Measurements from ENCODE around the gene DEPDC5. TPM values are rescaled to one million over a fixed set of nuclear protein-coding genes. Genes with fewer than 3 reads are reported as not detected.

DEPDC5 gene
- total RNA-seq, 4 donors from 2014 or later: 6.6 to 12.2 (median 10.4) TPM

- no peak overlapping the region for H3K4me3 ChIP-seq
- H3K36me3 ChIP-seq: peaks cover 0 to 26% of the 10 kb centered on the region in 2 donors
- TF ChIP-seq CTCF (IDR thresholded peaks at IDR 0.05 in 4 of 5, conservative IDR thresholded peaks at IDR 0.05 in 1 of 5) (no peak), POLR2A (IDR thresholded peaks at IDR 0.05) (no peak)
- ATAC-seq (no peak), DNase-seq (no peak)
- intact Hi-C loops (cut with DNase I; ENCODE audit: low total_unique reads) (no loop called here), in situ Hi-C loops (cut with MboI; ENCODE audit: low sequenced_read_pairs in 4 of 4) (no loop called here)
- H3K27ac ChIP-seq: no peak overlapping the region
- H3K4me1 ChIP-seq: no peaks in the 10 kb centered on the region
- H3K9me3 ChIP-seq: no peaks in the 10 kb centered on the region
- H3K27me3 ChIP-seq: no peaks in the 10 kb centered on the region
These were observed 11.1 kb upstream of the DEPDC5 start for GRCh38 chr22:31742682-31743081.

GRCh38 chr22:31743871-31744270 is 9.9 kb upstream of the DEPDC5 start:
- in situ Hi-C loops (cut with MboI; ENCODE audit: low sequenced_read_pairs in 4 of 4): no loop called here
- TF ChIP-seq CTCF (IDR thresholded peaks at IDR 0.05 in 4 of 5, conservative IDR thresholded peaks at IDR 0.05 in 1 of 5) (no peak), POLR2A (IDR thresholded peaks at IDR 0.05) (no peak)
- ATAC-seq: no peak
- Histone ChIP-seq H3K9me3 (no peaks in the 10 kb centered on the region), H3K4me3 (no peak overlapping the region), H3K36me3 (peaks cover 0 to 21% of the 10 kb centered on the region in 2 donors), H3K27ac (no peak overlapping the region), H3K4me1 (peaks cover 7% of the 10 kb centered on the region in 2 donors), H3K27me3 (no peaks in the 10 kb centered on the region)
- no peak for DNase-seq
- intact Hi-C loops (cut with DNase I; ENCODE audit: low total_unique reads): no loop called here

DNA sequence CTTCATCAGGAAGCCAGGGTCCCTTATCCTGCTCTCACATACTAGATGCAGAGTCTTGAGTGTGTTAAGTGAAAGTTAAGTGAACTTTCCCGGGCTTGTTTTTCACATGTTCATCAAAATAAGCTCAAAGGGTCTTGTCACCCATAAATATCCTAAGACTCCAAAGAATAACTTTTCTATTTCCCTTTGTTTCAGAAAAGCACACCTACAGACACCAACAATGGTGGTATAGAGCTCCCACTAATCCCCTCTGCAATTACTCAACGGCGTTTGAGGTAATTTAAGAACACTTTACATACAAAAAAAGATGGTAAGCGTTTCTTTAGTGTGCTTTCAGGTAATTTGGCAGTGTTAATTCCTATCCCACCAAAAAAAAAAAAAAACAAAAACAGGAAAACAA is 6.4 kb upstream of the DEPDC5 start:
- H3K4me3 ChIP-seq: no peak overlapping the region
- H3K4me1 ChIP-seq: peaks cover 13 to 24% of the 10 kb centered on the region in 2 donors
- ATAC-seq: no peak
- H3K36me3 ChIP-seq: peaks cover 0 to 9% of the 10 kb centered on the region in 2 donors
- no peak for DNase-seq
- in situ Hi-C loops (cut with MboI; ENCODE audit: low sequenced_read_pairs in 4 of 4) (no loop called here), intact Hi-C loops (cut with DNase I; ENCODE audit: low total_unique reads) (no loop called here)
- no peak overlapping the region for H3K27ac ChIP-seq
- no peaks in the 10 kb centered on the region for H3K9me3 ChIP-seq
- TF ChIP-seq POLR2A (IDR thresholded peaks at IDR 0.05) (no peak), CTCF (IDR thresholded peaks at IDR 0.05 in 4 of 5, conservative IDR thresholded peaks at IDR 0.05 in 1 of 5) (no peak)
- H3K27me3 ChIP-seq: no peaks in the 10 kb centered on the region

DNA sequence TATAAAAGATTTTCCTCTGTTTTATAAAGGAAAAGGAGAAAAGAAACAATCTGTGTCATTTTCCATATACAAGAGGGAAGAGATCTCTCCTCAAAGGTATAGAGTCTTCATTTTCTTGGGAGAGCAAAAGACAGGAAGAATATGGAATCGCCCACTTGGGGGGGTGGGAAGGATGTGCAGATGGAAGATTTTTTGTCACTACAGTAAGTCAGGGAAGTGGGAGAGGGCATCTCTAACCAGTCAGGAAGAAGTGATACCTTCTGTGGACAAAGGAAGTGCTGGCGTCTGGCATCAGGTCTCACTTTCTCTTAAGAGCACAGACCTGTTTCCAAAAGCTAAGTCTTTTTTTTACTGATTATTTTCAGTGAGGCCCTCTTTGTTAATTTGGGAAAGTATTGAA is 5.3 kb upstream of the DEPDC5 start:
- Histone ChIP-seq H3K27me3 (no peaks in the 10 kb centered on the region), H3K4me3 (peak overlapping the region; percentile 88 to 100 (median 98)), H3K27ac (peak overlapping the region in 1 of 4 donors; percentile 97), H3K9me3 (no peaks in the 10 kb centered on the region), H3K36me3 (peaks cover 0 to 9% of the 10 kb centered on the region in 2 donors), H3K4me1 (peaks cover 22 to 33% of the 10 kb centered on the region in 2 donors)
- intact Hi-C loops (cut with DNase I; ENCODE audit: low total_unique reads) (no loop called here), in situ Hi-C loops (cut with MboI; ENCODE audit: low sequenced_read_pairs in 4 of 4) (no loop called here)
- no peak for ATAC-seq
- TF ChIP-seq CTCF (IDR thresholded peaks at IDR 0.05 in 4 of 5, conservative IDR thresholded peaks at IDR 0.05 in 1 of 5): no peak
- TF ChIP-seq POLR2A (IDR thresholded peaks at IDR 0.05): no peak
- DNase-seq: no peak

Measured in gastrocnemius medialis (tissue), 4 donors.